ENCODE data around the gene ARL3.
"Not testable (repeated sequence)": the region's sequence is repeated elsewhere in the genome, so short reads cannot be mapped to it uniquely, and the experiment has no call there.

ARL3 gene

DNA sequence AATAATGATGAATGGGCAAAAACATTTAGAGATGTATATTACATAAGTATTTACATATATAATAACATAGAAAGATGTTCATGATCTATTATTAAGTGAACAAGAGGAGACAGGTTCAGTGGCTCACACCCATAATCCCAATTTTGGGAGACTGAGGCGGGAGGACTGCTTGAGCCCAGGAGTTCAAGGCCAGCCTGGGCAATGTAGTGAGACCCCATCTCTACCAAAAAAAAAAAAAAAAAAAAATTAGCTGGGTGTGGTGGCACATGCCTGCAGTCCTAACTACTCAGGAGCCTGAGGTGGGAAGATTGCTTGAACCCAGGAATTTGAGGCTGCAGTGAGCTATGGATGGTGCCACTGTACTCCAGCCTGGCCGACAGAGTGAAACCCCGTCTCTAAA lies 12.4 kb downstream of the ARL3 start:
- no peak for DNase-seq

DNA sequence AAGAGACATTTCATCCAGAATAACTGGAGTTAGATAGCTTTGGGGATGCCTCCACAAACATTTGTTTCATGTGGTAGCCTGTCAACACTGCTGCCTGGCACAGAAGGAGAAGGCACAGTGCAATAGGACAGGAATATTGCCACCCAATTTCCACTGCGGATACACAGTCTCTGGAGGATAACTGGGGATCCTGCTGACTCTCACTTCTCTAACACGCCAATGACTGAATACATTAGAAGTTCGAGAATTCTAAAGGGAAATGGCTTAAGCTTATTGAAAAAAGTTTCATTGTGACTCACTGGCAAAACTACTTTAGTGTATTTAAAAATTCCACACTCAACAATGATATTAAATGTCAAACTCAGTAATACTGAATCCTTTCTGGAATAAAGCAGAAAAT lies 12.9 kb downstream of the ARL3 start:
- no peak for DNase-seq

DNA sequence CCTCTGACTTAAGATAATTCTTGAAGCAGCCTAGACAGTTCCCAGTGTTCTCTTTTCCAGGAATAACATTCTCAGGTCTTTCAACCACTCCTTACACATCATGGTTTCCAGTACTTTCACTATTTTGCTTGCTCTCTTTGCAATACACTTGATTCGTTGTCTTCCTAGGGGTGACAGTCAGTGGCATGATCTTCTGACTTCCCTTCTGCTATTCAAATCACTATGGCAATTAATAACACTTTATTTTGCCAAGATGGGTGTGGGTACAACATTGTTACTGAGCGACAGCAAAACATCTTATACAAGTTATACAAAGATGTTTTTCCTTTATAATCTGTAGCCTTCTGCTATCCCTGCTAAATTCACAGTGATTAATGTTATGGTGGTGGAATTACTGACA lies 15.3 kb downstream of the ARL3 start:
- DNase-seq, result no peak

DNA sequence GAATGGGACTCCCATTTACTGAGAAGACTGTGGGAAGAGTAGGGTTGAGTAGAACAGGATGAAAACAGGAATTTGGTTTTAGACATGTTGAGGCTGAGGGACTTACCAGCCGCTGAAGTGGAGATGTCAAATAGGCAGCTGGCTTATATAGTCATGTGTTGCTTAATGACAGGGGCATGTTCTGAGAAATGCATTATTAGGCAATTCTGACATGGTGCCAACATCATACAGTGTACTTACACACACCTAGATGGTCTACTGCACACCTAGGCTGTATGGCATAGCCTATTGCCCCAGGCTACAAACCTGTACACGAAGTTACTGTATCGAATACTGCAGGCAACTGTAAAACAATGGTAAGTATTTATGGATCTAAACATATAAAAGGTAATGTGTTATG lies 17.5 kb downstream of the ARL3 start:
- DNase-seq, result no peak

DNA sequence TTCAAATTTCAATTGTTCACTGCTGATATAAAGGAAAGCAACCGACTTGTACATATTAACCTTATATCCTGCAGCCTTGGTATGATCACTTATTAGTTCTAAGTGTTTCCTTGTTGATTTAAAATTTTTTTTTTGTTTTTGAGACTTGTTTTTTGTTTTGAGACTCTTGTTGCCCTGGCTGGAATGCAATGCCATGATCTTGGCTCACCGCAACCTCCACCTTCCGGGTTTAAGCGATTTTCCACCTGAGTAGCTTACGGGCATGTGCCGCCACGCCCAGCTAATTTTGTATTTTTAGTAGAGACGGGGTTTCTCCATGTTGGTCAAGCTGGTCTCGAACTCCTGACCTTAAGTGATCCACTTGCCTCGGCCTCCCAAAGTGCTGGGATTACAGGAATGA lies 18.8 kb downstream of the ARL3 start:
- not testable (repeated sequence) for DNase-seq

DNA sequence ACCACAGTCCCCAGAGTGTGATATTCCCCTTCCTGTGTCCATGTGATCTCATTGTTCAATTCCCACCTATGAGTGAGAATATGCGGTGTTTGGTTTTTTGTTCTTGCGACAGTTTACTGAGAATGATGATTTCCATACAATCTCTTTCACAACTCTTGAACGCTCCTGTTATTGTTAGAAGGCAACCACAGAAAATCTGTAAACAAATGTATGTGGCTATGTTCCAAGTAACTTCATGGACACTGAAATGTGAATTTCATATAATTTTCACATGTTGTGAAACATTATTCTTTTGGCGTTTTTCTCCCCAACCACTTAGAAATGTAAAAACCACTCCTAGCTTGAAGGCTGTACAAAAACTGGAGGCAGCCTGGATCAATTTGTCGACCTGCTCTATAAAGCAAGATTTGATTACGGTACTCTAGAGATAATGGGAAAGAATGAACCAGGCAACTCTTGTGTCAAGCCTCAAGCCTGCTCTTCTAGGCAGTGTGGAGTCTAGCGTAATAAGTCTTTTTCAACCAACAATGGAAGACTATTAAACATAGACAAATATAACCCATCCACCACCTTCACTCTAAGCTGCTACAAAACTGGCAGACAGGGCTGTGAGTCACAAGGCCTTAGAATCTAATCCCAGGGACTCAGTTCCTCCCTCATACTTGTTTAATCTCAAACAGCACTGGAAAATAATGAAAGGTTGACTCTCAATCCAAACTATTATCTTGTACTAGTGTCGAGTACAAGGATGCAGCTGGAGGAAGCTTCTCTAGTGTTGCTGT lies 22.7 kb downstream of the ARL3 start:
- no peak for DNase-seq

DNA sequence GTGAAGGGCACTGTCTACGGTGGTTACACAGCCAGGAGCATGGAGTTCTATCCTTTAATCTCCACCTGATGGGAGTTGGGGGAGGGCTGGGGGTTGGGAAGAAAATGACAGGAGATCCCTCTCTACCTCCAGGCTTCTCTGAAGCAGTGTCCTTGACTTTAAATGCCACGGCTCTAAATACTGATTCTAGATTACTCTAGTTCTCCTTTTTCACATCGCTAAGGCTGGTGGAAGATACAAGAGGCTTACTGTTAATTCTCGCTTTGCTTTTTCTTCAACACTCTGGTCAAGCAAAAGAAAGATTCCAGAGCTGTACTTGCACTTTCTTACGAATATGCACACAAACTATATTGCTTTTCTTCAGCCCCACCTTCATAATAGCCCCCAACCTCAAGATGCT lies 30.5 kb downstream of the ARL3 start:
- DNase-seq, result no peak

DNA sequence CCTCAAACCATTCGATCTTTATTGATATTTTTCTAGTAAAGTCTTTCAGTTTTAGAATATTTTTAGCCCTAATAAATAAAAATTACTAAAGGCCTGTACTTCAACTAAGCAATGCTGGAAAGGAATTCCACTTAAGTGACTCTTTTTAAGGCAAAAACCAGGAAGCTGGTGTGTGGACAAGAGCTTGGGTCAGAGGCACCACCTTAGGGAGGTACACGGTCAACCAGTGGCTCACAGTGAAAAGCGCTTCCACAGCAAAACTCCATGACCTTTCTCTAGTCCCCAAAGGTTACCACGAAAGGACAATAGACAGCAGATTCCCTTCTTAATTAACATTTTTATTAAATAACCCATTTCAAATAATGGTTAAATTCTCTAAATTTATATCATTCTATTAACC lies 31.2 kb downstream of the ARL3 start:
- no peak for DNase-seq

DNA sequence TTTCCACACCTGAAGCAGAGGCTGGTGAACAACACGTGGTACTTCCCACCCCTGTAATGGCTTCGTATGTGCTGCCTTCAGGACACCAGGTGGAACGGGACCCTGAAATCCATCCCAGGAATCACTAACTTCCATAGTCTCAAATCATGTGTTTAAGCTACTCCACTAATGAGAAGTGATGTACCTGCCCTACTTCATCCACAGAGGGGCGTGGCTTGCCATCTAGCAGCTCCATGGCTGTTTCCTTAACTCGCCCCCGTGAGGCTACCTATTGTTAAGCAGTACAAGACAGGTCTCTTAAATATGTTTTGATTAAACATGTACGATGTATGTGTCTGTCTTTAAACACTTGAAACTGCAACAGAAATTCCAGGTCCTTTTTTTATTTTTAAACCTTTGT lies 31.8 kb downstream of the ARL3 start:
- no peak for DNase-seq

DNA sequence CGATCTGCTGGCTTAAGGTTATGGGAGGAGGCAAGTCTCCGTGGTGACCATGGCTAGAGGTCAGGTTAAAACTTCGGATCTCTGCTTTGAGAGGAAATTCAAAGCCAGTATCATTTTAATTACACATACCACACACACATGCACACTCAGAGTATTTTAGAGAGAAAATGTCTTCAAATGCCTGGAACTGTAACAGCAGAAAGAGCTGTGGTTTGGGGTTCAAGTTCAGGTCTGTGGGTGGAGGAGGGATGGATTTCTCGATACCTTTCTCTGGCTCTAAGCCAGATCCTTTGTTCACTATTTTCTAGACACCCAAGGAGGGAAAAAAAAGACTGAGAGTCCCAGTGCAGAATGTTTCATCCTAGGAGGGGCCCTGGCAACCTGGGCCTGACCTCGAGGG lies 32.5 kb downstream of the ARL3 start:
- DNase-seq, result no peak

DNA sequence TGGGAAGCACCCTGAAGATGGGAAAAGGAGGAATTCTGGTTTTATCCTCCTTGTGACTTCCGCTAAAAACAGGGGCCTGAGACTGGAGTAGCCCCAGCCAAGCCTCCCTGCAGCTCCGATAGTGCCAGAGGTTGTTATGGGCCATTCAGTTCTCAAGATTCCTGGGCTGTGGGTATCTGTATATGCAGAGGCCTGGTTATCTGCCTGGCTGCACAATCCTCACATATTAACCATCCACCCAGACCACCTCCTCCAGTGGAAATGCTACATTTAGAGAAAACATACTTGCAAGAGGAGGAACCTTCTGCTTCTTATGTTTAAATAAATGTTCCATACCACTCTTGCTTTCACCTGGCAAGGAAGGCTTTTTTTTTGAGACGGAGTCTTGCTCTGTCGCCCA lies 34.6 kb downstream of the ARL3 start:
- DNase-seq, result no peak

DNA sequence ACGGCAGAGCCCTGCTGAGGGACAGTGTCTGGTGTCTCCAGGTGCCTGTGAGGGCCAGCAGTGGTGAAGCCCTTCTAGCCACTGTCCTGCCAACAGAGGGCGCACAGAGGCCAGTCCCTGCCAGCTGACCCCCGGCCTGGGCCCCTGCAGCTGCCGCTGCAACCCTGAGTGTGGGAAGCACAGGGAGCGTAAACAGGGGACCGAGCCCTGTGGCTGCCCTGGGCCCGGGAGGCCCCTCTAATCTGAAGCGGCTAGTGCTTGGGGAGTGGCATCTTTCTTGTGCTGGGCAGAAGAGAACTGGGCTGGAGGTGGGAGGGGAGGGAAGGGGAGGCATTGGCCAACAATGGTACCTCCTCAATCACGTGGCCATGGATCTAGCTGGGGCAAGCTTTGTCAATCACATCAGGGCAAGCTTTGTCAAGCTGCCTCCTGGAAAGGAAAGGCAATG lies 35.3 kb downstream of the ARL3 start:
- DNase-seq, result no peak

DNA sequence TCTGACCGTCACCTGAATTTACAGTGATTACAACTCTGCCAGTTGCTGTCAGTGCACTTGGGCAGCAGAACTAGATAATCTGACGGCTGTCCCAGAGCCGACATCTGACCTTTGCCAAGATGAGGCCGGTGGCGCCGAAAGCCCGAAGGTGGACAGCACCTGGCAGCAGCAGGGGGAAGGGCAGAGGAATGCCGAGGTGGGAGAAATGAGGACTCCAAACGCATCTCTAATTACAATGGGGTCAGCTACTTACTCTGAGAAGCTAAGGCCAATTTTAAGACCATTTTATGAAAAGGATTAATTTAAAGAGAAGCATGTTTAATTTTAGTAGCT lies 36.2 kb downstream of the ARL3 start:
- DNase-seq, result no peak

DNA sequence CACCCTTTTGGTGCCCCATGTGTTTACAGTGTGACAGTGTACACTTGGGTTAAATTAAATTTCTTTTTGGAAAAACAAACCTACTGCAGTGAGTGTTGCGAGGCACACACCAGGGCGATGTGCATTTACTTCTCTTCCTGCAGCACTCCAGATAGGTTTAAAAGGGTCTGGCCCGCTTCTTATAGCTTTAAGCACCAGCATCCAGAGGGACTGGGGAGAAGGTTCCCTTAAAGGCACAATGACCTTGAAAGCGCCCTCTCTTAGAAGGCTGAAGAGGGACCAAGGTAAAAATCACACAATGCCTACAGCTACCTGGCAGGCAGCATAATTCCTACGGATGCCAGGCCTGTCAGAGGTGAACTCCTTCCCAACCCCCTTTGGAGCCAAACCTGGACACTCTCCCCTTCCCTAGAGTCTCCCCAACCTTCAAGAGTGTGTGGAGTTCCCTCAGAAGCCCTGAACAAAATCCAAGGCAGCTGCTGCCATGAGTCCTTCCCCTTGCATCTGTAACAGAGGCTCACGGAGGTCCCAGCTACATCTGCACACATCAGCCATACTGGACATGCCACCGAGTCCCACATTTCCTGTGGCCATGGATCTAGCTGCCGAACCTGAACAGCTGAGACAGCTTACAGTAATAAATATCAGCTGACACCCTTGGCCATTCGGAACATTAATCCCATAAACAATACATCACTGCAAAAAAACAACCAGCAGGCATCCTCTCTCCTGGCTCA lies 36.7 kb downstream of the ARL3 start:
- DNase-seq, result no peak

DNA sequence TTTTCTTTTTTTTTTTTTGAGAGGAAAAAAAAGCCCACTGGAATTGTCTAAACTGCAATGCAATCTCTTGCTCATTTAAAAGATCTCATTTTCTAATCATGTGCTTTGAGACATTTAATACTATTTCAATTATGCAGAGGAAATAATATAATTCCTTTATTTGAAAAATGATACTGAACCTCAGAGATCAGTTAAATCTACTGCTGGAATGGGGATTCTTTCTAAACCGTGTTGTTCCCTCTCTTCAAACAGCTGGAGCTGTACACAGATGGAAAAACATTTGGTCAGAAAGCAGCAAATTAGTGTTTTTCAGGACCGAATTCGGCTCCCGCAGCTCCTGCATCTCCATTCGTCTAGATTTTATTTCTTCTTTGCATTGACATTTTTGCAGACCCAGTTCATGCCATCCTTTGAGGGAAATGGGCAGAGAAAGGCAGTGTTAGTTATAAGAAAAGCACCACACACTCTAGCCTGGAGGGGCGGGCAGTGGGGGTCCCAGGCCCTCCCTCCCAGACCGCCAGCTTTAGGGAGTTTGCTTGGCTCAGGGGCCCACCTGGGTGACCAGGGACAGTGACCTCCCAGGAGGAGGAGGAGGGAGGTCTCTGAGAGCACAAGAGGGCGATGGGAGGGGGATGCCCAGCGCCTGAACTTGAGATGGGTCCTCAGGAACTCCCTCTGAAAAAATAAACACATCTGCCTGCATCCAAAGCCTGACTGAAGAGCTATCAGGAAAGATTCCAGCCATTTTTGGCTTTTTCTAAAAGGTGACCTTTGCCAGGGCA lies 37.5 kb downstream of the ARL3 start:
- no peak for DNase-seq

DNA sequence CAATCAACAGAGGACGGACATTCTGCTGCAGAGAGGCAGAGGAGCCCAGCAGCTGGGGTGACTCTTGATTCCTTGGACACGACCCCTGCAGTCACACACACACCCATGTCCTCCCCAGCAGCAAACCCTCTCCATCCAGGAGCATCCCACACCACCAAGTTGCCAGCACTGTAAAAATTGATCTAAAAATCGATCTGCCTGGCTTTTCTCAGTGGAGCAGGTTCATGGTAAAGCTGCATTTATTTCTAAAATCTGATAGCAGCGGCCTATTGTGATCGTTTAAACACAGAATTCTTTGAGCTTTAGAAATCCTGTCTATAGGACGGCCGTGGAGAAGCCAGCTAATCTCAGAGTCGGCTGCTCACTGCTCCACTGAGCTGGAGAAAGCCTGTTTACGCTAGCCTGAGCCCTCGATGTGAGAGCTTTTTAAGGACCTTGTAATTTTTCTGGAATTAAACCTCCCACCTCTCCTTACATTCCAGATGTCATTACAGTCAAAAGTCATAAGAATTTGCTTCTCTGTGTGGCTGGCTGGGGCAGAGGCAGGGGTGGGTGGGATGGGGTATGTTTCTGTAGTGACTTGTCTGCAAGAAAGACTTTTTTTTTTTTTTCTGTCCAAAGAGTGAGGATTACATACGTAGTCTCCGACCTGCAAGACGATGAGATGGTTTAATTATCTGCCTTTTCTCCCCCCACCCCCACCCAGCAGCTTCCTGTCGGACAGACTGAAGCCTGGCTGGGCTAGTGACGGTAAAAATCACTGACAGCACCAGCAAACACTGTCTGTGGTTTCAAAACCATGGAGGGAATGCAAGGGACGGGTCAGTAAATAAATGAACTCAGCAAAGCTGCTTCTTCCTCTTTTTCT lies 38.3 kb downstream of the ARL3 start:
- DNase-seq, result no peak

DNA sequence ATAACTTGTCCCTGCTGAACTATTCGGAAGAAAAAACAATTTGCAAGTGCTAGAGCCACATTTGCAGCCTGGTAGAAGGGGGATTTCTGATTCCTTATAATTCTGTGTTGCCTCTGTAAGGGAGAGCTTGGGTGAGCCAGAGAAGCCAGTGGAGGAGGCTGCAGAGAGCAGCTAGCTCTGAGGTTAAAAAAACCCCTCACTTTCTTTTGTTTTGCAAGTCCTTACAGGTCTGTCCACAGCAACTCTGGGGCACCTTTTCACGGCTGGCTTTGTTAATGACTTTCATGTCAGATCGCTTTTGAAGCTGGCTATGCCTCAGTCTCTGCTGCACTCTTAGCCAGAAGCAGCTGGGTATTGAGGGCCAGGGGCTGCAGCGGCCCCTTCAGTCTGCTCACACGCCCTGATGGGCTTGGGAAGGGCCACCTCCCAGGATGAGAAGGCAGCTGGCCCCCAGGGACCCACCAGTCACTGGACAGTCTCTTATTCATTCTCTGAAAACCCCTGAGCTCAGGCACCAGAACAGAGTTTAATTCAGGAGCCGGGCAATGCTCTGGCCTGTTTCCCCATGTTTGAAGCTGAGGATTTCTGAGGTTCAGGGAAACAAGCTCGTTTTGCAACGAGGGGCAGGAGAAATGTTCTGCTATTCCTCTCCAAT lies 39.1 kb downstream of the ARL3 start:
- no peak for DNase-seq

DNA sequence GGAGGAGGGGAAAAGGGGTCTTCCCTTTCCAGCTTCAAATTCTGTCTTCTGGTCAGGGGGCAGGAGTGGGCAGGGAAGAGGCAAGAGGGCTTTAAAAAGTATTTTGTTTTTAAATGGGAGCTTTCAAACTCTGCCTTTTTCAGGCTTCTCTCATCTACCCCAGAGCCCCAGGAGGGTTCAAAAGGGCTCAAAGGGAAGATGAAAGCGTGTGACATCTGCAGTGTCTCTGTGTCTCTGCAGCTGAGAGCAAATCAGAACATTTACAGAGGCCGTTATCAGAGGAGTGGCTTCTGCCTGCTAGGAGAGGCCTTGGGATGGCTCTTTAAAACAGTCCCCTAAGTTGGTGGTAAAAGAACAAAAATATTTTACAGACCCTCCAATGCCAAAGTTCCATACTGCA lies 39.6 kb downstream of the ARL3 start:
- no peak for DNase-seq

DNA sequence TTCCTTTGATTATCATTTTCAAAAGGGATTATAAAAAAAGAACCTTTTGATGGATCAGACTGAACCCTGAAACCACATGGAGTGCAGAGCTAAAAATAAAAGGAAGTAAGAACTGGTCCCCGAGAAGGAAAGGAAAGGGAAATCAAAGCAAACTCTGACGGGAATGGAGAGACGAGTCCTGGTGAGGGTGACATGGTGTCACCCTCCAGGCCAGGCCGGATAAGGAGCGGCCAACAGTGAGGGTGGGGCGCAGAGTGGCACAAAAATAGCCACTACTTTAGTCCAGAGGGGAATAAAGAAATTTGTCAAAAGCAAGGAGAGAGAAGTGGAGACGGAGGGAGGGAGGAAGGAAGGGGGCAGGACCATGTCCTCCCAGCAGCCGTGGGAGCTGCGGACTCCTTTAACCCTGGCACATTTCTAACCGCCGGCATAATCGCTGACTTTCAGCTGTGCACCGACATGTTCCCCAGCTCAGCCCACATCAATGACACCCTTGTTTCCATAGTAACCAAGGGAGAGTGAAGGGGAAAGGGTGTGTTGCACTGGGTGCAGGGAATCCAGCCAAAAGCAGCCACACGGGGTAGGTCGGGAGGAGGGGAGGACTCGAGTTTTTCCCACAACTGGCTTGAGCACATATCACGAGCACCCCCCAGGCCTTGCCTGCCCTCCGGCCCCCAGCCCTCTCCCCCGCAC lies 40.2 kb downstream of the ARL3 start:
- DNase-seq, result no peak

DNA sequence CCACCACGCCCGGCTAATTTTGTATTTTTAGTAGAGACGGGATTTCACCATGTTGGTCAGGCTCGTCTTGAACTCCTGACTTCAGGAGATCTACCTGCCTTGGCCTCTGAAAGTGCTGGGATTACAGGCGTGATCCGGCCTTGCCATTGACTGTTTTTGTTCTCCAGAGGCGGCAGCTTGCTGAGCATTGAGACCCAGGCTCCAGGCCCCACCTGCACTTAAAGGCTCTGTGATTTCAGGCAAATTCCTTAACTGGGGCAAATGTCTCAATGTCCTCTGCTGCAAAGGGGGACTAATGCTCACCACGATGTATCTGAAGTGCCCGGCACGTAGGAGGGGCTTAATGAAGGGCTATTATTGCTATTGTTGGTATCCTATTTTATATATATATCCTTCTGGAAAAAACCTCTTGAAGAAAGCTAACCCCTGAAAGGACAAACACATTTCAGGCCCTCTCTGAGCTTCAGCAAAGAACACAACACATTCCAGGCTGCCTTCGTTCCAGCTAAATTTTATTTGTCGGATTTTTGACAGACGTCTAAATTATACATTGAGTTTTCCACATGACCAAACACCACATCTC lies 40.9 kb downstream of the ARL3 start:
- DNase-seq, result no peak

DNA sequence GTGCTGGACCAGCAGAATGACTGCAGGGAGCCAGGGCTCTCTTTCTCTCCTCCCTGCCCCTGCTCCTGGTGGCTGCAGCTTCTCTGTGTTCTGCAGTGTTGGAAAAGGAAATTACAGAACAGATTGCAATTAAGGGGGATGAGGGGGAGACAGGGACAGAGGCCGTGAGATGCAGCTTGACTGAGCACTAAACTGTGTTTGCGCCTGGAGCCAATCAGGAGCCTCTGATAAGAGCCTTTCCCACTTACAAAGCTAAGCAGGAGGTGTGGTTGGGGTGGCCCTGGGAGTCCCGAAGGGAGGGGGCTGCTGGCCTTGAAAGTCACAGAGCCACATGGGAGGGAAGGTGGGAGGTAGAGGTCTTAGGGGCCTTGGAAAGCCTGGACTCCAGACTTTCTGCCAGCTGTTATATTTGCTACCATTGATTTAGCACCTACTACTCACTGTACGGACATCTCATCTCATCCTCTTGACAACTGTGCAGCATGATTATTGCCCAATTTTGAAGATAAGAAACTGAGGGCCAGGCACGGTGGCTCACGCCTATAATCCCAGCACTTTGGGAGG lies 43.2 kb downstream of the ARL3 start:
- no peak for DNase-seq

All from NCI-H187 (cell line).